Lower leg skin (tissue), 4 donors: ENCODE data around the gene CTXND2. TPM values are rescaled to one million over a fixed set of nuclear protein-coding genes. Genes with fewer than 3 reads are reported as not detected.
"Not testable (repeated sequence)": the region's sequence is repeated elsewhere in the genome, so short reads cannot be mapped to it uniquely, and the experiment has no call there.

ENCODE experiments used
- DNase-seq, 2 donors: peaks; one replicate each; pipeline ENCODE4 v3.0.0-alpha.2; 2019; ENCODE audit warnings: low spot score in 2 of 2
- H3K4me3 ChIP-seq: fragments of 200-600 bp; sonication (generic); 2 replicates; pipeline ENCODE4 v1.5.1; 2017; ENCODE audit warnings: mild to moderate bottlenecking, low read depth; ENCODE audit not compliant: poor library complexity, severe bottlenecking
- POLR2A ChIP-seq, 2 donors: fragments of 450-650 bp; IDR thresholded peaks; one replicate each; pipeline ENCODE4 v1.6.1; 2016 to 2017; ENCODE audit warnings: antibody characterized with exemption in 2 of 2, mild to moderate bottlenecking in 1 of 2, moderate library complexity in 1 of 2
- WGBS, 2 donors: methylation state at CpG; one replicate each; pipeline ENCODE4 v1.1.5; 2018; 5-methylcytosine and 5-hydroxymethylcytosine counted together
- intact Hi-C: fragments of 100-400 bp; cut with DNase I; formaldehyde crosslinking; loops from one replicate; pipeline ENCODE4 v1.15.0; 2023; ENCODE audit warnings: low total_unique reads
- total RNA-seq, 4 donors: library from RNA; depleted of rRNA; stranded (reverse); fragments of >200 nt; gene quantifications; one replicate each; pipeline ENCODE4 v1.1.0, GENCODE V29; 2016
- TF ChIP-seq, protein P1 (sequence below), 3 donors: fragments of 450-650 bp; IDR thresholded peaks; one replicate each; pipeline ENCODE4 v1.5.1; 2016; ENCODE audit warnings: antibody characterized with exemption in 3 of 3, mild to moderate bottlenecking in 3 of 3, moderate library complexity in 2 of 3

Gene CTXND2
- total RNA-seq, 4 donors from 2014 or later, result not detected

DNA sequence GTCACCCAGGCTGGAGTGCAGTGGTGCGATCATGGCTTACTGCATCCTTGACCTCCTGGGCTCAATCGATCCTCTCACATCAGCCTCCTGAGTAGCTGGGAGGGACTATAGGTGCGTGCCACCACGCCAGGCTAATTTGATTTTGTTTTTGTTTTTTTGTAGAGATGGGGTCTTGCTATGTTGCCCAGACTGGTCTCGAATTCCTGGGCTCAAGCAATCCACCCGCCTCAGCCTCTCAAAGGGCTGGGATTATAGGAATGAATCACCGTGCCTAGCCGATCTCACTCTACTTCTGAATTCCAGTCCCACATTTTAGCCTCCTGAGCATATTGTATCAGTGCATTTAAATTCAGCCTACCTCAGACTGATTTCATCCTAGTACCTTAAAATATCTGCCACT, 1.8 kb downstream of the CTXND2 start:
- H3K4me3 ChIP-seq, result no peak overlapping the region
- intact Hi-C loops, result no loop called here
- 92 to 96% methylated on average over 8 of the region's 8 CpGs for WGBS, 2 donors
- no peak for DNase-seq
- TF ChIP-seq, protein P1, sequence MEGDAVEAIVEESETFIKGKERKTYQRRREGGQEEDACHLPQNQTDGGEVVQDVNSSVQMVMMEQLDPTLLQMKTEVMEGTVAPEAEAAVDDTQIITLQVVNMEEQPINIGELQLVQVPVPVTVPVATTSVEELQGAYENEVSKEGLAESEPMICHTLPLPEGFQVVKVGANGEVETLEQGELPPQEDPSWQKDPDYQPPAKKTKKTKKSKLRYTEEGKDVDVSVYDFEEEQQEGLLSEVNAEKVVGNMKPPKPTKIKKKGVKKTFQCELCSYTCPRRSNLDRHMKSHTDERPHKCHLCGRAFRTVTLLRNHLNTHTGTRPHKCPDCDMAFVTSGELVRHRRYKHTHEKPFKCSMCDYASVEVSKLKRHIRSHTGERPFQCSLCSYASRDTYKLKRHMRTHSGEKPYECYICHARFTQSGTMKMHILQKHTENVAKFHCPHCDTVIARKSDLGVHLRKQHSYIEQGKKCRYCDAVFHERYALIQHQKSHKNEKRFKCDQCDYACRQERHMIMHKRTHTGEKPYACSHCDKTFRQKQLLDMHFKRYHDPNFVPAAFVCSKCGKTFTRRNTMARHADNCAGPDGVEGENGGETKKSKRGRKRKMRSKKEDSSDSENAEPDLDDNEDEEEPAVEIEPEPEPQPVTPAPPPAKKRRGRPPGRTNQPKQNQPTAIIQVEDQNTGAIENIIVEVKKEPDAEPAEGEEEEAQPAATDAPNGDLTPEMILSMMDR (IDR thresholded peaks at IDR 0.05), result no peak
- TF ChIP-seq POLR2A (IDR thresholded peaks at IDR 0.05), result no peak

DNA sequence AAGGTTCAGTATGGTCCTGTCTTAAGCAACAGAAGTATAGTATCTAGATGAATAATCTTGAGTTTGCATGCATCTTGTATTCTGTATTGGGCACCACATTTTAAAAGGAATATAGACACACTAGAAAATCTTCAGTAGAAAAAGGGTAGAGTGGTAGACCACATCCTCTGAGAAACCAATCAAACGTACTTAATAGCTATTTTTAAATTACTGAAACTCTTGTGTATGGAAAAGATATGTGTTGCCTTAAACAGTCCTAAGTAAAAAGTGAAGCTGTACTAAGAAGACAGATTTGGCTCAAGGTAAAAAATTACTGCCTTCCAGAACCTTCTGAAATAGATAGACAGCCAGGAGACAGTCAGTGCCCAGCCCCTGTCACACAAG, 3.1 kb downstream of the CTXND2 start:
- intact Hi-C loops, result no loop called here
- DNase-seq, result no peak
- H3K4me3 ChIP-seq, result no peak overlapping the region
- TF ChIP-seq, protein P1 (IDR thresholded peaks at IDR 0.05), result no peak
- TF ChIP-seq POLR2A (IDR thresholded peaks at IDR 0.05), result no peak
- 56 to 59% methylated on average over 1 of the region's 1 CpG for WGBS, 2 donors

DNA sequence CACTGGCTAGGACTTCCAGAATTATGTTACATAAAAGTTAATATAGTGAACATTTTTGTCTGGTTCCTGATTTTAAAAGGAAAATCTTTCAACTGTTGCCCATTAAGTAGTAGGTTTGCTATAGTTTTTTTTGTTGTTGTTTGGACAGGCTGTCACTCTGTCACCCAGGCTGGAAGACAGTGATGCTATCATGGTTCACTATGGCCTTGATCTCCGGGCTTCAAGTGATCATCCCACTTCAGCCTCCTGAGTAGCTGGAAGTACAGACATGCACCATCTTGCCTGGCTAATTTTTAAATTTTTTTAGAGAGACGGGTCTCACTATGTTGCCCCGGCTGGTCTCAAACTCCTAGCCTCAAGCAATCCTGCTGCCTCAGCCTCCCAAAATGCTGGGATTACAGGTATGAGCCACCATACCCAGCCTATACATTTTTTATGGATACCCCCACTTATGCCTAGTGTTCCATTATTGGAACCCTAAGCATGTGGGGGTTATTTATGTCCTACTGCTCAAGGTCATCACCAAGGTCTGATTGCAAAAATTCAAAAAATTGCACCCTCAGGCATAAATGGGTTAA, 6.5 kb downstream of the CTXND2 start:
- H3K4me3 ChIP-seq, result no peak overlapping the region
- intact Hi-C loops, result no loop called here
- WGBS, 2 donors, result 89 to 90% methylated on average over 3 of the region's 3 CpGs
- no peak for DNase-seq
- TF ChIP-seq POLR2A (IDR thresholded peaks at IDR 0.05), result no peak
- TF ChIP-seq, protein P1 (IDR thresholded peaks at IDR 0.05), result no peak

DNA sequence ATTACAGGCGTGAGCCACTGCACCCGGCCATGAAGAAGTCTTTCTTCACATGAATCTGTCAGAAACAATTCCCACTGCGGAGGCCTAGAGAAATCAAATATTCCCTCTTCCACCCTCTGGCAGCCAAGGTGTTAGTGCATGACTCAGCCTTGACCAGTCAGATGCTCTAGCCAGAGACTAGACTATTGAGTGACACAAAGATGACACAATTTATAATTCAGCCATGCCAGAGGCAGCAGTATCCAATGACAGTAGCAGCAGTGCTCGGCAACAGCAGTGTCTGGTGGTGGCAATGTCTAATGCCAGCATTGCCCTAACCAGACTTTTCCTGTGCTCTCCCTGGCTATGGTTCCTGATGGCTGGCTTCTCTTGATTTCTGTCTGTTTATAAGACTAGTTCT, 8.7 kb downstream of the CTXND2 start:
- 79 to 80% methylated on average over 4 of the region's 4 CpGs for WGBS, 2 donors
- intact Hi-C loops, result no loop called here
- TF ChIP-seq, protein P1 (IDR thresholded peaks at IDR 0.05), result no peak
- TF ChIP-seq POLR2A (IDR thresholded peaks at IDR 0.05), result no peak
- DNase-seq, result no peak
- no peak overlapping the region for H3K4me3 ChIP-seq

DNA sequence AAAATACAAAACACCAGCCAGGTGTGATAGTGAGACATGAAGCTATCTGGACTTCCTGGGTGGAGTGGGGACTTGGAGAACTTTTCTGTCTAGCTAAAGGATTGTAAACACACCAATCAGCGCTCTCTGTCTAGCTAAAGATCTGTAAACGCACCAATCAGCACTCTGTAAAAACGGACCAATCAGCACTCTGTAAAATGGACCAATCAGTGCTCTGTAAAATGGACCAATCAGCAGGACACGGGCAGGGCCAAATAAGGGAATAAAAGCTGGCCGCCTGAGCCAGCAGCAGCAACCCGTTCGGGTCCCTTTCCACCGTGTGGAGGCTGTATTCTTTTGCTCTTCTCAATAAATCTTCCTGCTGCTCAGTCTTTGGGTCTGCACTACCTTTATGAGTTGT, 12.9 kb downstream of the CTXND2 start:
- 87 to 95% methylated on average over 8 of the region's 8 CpGs for WGBS, 2 donors
- DNase-seq, H3K4me3 ChIP-seq, intact Hi-C loops: not testable (repeated sequence)

DNA sequence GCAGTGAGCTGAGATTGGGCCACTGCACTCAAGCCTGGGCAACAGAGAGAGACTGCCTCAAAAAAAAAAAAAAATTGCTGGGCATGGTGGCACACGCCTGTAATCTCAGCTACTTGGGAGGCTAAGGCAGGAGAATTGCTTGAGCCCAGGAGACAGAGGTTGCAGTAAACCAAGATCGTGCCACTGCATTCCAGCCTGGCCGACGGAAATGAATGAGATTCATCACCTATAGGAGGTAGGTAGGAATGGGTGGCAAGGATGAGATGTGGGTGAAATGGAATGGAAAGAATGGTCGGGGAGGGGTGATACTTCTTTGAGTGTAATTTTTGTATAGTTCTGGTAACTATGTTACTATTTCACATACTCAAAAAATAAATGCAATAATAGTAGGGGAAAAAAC, 15.4 kb downstream of the CTXND2 start:
- WGBS, 2 donors, result 87 to 90% methylated on average over 5 of the region's 5 CpGs
- TF ChIP-seq, protein P1 (IDR thresholded peaks at IDR 0.05), result no peak
- no peak for TF ChIP-seq POLR2A (IDR thresholded peaks at IDR 0.05)
- H3K4me3 ChIP-seq, result no peak overlapping the region
- DNase-seq, result no peak
- intact Hi-C loops, result no loop called here
